Muscle of leg (tissue), 11 donors: ENCODE results near the gene H6PD. TPM values are rescaled to one million over a fixed set of nuclear protein-coding genes. Genes with fewer than 3 reads are reported as not detected.

ENCODE experiments used
- DNase-seq: peaks from one replicate; pipeline ENCODE4 v3.0.0; 2013
- H3K27ac ChIP-seq: one replicate; pipeline ENCODE4 v1.5.1; 2013; ENCODE audit warnings: mild to moderate bottlenecking, low read length, control low read depth
- H3K27me3 ChIP-seq: one replicate; pipeline ENCODE4 v1.6.1; 2013; ENCODE audit warnings: low read length; ENCODE audit not compliant: control insufficient read depth, insufficient read depth
- H3K36me3 ChIP-seq: one replicate; pipeline ENCODE4 v1.6.1; 2013; ENCODE audit warnings: low read length; ENCODE audit not compliant: control insufficient read depth, insufficient read depth
- H3K4me1 ChIP-seq: one replicate; pipeline ENCODE4 v1.6.1; 2013; ENCODE audit warnings: low read length; ENCODE audit not compliant: control insufficient read depth, insufficient read depth
- H3K4me3 ChIP-seq: one replicate; pipeline ENCODE4 v1.5.1; 2013; ENCODE audit warnings: low read length, control low read depth
- H3K9me3 ChIP-seq: replicated peaks from 2 replicates; pipeline ENCODE4 v1.6.1; 2013; ENCODE audit warnings: low read depth, low read length; ENCODE audit not compliant: control insufficient read depth
- WGBS: methylation state at CpG from one replicate; pipeline ENCODE4 v1.1.5; 2013; ENCODE audit warnings: missing lambda C conversion rate; ENCODE audit not compliant: insufficient coverage; 5-methylcytosine and 5-hydroxymethylcytosine counted together
- polyA plus RNA-seq, 8 donors: library from polyadenylated mRNA; unstranded; fragments of 120-200 nt; gene quantifications; one replicate each; pipeline versions ENCODE4 v1.2.1 to v1.2.3, GENCODE V29; 2013; ENCODE audit warnings: inconsistent platforms in 1 of 8, low replicate concordance in 1 of 8; ENCODE audit not compliant: insufficient read length in 8 of 8, insufficient read depth in 1 of 8
- total RNA-seq: library from RNA; stranded (reverse); fragments of 120-200 nt; gene quantifications from one replicate; pipeline ENCODE4 v1.2.4, GENCODE V29; 2013

Gene H6PD
- total and polyA plus RNA-seq, 9 donors = 24.1 to 49.1 (median 36.5) TPM

GRCh38 chr1:9194024-9194423, 40.5 kb upstream of the H6PD start:
- DNase-seq = no peak
- 69% methylated on average over 3 of the region's 4 CpGs for WGBS
- Histone ChIP-seq H3K27me3 (peaks cover 36% of the 10 kb centered on the region), H3K36me3 (no peaks in the 10 kb centered on the region), H3K9me3 (no peaks in the 10 kb centered on the region), H3K4me1 (peaks cover 24% of the 10 kb centered on the region), H3K4me3 (no peak overlapping the region), H3K27ac (no peak overlapping the region)

- no peak for DNase-seq
- H3K4me3 ChIP-seq = no peak overlapping the region
- H3K27me3 ChIP-seq = peaks cover 46% of the 10 kb centered on the region
- no peaks in the 10 kb centered on the region for H3K9me3 ChIP-seq
- H3K27ac ChIP-seq = no peak overlapping the region
- H3K4me1 ChIP-seq = peaks cover 25% of the 10 kb centered on the region
- 84% methylated on average over 8 of the region's 8 CpGs for WGBS
- H3K36me3 ChIP-seq = no peaks in the 10 kb centered on the region
Measured at GRCh38 chr1:9195651-9196050, 38.9 kb upstream of the H6PD start.

DNA sequence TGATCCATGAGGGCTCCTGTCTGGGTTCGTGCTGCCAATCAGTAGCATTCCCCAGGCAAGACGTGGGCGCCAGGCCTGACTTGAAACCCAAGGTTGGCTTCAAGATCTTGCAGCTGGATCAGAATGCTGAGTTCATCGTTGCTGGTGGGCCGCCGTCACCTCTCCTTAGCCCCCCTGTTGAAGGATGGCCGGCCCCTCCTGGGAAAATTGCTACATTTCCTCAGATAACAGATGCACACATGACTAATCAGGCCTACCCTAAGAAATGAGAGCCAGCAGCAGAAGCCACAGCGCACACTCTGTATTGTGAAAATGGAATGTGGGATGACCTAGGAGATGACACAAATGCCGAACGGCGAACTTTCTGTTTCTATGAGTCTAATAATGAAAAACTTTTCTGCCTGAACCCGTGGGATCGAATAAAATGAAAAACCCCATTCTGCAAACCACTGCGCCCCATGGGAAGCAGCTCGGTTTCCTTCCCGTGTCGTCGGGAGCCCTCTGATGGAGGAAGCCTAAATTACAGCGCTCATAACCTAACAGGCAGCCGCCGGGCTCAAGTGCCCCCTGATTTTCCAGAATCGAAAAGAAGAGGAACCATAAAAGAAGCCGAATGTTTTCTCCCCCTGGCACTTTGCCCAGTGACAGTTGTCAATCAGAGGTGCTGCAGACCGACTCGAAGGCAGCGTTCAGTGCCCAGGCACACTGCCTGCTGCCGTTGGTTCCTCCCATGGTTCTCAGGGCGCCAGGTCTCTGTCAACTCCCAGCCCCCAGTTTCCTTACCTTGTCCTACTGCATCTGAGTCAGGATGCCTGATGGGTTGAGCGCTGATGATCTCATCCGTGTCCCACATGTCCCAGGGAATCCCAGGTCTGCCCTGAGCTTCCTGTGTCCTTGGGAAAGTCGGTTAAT, 38.2 kb upstream of the H6PD start:
- WGBS = 18% methylated on average over 26 of the region's 31 CpGs
- Histone ChIP-seq H3K9me3 (no peaks in the 10 kb centered on the region), H3K36me3 (no peaks in the 10 kb centered on the region), H3K27me3 (peaks cover 51% of the 10 kb centered on the region), H3K27ac (no peak overlapping the region), H3K4me3 (no peak overlapping the region), H3K4me1 (peaks cover 30% of the 10 kb centered on the region)
- DNase-seq = peak; percentile 81

- WGBS = 80% methylated on average over 20 of the region's 22 CpGs
- H3K27me3 ChIP-seq = peaks cover 61% of the 10 kb centered on the region
- peaks cover 38% of the 10 kb centered on the region for H3K4me1 ChIP-seq
- no peak overlapping the region for H3K4me3 ChIP-seq
- no peaks in the 10 kb centered on the region for H3K36me3 ChIP-seq
- no peak for DNase-seq
- no peak overlapping the region for H3K27ac ChIP-seq
- no peaks in the 10 kb centered on the region for H3K9me3 ChIP-seq
Measured at GRCh38 chr1:9197186-9198099, 37.1 kb upstream of the H6PD start.

DNA sequence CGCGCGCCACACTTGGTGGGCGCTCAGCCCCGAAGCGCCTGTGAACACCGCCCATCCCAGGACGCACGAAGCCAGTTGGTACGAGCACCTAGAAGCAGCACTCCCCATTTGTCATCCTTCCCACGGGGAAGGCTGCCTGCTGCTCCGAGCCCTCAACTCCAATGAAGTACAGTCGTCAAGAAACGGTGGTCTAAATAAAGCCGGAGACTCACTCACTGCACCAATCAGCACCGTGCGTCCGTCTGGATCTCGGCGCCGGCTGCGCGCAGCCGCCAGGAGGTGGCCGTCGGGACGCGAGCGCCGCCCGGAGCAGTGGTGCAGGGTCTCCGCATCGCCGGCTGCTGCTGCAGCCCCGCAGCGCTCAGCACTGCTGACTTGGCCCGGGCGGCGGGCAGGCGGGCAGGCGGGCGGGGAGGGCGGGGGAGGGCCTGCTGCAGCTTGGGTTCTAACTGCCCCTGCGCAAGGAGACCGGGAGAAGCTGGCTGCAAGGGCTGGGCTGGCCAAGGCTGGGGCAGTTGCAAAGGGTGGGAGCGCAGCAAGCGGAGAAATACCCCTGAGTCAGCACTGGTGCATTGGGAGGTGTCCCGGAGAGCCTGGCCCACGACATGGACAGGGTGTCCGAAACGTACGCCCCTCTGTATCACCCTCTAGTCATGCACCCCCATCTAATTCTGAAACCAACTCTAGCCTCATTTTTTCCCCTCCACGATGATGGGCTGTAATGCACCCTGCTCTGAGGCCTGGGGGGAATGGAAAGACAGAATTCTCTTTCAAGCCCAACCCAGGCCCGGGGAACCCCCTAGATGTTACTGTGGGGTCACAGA, 35.8 kb upstream of the H6PD start:
- 10% methylated on average over 41 of the region's 54 CpGs for WGBS
- Histone ChIP-seq H3K4me1 (peaks cover 39% of the 10 kb centered on the region), H3K4me3 (no peak overlapping the region), H3K27ac (no peak overlapping the region), H3K27me3 (peaks cover 69% of the 10 kb centered on the region), H3K36me3 (no peaks in the 10 kb centered on the region), H3K9me3 (no peaks in the 10 kb centered on the region)
- peak; percentile 50 for DNase-seq

- peaks cover 74% of the 10 kb centered on the region for H3K27me3 ChIP-seq
- no peak overlapping the region for H3K27ac ChIP-seq
- no peaks in the 10 kb centered on the region for H3K36me3 ChIP-seq
- no peaks in the 10 kb centered on the region for H3K9me3 ChIP-seq
- no peak for DNase-seq
- H3K4me1 ChIP-seq = peaks cover 39% of the 10 kb centered on the region
- H3K4me3 ChIP-seq = no peak overlapping the region
- WGBS = 41% methylated on average over 5 of the region's 7 CpGs
Measured at GRCh38 chr1:9200441-9200840, 34.1 kb upstream of the H6PD start.

GRCh38 chr1:9201401-9202239, 33.0 kb upstream of the H6PD start:
- Histone ChIP-seq H3K4me3 (peak overlapping the region; percentile 21), H3K27ac (no peak overlapping the region), H3K27me3 (peaks cover 74% of the 10 kb centered on the region), H3K36me3 (no peaks in the 10 kb centered on the region), H3K9me3 (no peaks in the 10 kb centered on the region), H3K4me1 (peaks cover 34% of the 10 kb centered on the region)
- WGBS = 4% methylated on average over 11 of the region's 24 CpGs
- peak; percentile 76 for DNase-seq

DNA sequence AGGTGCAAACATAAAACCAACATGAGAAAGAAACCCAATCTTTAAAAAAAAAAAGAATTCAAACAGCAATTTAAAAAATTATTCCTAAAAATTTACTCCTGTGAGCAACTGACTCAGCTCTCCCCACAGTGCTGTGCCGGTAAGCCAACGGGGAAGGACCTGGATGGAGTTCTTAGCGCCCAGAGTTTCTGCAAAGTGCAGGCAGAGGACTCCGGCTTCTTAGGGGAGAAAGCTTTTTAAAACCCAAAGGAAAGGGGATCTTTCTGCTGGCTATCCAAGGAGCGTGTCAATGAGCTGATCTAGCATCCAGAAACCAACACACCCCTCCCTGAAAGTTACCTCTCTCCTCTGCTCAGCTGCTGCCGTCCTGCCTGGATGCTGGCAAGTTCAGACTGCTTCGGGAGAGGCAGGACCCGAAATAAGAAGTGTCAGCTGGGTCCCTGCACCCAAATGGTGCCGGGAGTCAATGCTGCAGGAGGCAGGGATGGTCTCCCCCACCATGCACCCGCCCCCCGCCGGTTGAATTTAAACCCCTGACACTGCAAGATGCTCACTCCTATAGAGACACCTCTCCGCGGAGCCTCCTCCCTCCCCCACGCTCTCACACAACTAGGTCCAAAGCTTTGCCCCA, 32.2 kb upstream of the H6PD start:
- 0% methylated on average over 11 of the region's 15 CpGs for WGBS
- no peak for DNase-seq
- Histone ChIP-seq H3K9me3 (no peaks in the 10 kb centered on the region), H3K27ac (no peak overlapping the region), H3K4me1 (peaks cover 29% of the 10 kb centered on the region), H3K27me3 (peaks cover 69% of the 10 kb centered on the region), H3K36me3 (no peaks in the 10 kb centered on the region), H3K4me3 (no peak overlapping the region)

DNA sequence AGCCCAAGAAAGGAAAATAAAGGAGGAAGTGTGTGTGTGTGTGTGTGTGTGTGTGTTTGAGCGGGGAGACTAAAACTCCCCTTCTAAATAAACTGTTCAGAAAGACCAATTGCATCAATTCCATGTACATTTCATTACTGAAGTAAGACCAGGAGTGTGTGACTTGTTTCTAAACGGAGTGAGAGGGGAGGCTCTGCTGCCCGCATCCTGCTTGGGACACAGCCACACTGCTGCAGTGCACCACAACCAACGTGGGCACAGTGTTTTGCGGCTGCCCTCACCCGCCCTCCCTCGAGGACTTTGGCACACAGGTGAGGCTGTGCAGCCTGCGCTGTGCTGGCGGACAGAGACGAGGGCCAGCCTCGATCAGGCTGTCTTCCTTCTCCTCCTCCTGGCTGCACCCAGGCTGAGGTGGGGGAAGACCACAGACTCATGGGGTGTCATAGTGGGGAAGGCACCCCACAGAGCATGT, 31.0 kb upstream of the H6PD start:
- peaks cover 17% of the 10 kb centered on the region for H3K4me1 ChIP-seq
- no peak overlapping the region for H3K4me3 ChIP-seq
- H3K27me3 ChIP-seq = peaks cover 57% of the 10 kb centered on the region
- H3K27ac ChIP-seq = no peak overlapping the region
- H3K36me3 ChIP-seq = no peaks in the 10 kb centered on the region
- no peak for DNase-seq
- H3K9me3 ChIP-seq = no peaks in the 10 kb centered on the region
- WGBS = 48% methylated on average over 2 of the region's 11 CpGs
